Measurements from ENCODE around the gene GRM1.

Gene GRM1

GRCh38 chr6:146287691-146288369, 259.0 kb downstream of the GRM1 start:
- H3K4me1 ChIP-seq (ENCODE audit: control insufficient read depth, insufficient read depth, low read length): no peaks in the 10 kb centered on the region
- H3K36me3 ChIP-seq (ENCODE audit: control insufficient read depth, insufficient read depth, low read length): no peaks in the 10 kb centered on the region
- 93 to 95% methylated on average over 1 of the region's 1 CpG for WGBS, 2 experiments
- no peak overlapping the region for H3K27ac ChIP-seq (ENCODE audit: insufficient read depth, low read depth, low read length, poor library complexity, severe bottlenecking)
- no peaks in the 10 kb centered on the region for H3K27me3 ChIP-seq (ENCODE audit: control insufficient read depth, insufficient read depth, low read length, poor library complexity, severe bottlenecking)
- peaks cover 3% of the 10 kb centered on the region for H3K9me3 ChIP-seq (ENCODE audit: control insufficient read depth, low read length)
- H3K4me3 ChIP-seq (ENCODE audit: insufficient read depth, low read depth, low read length): no peak overlapping the region

- 94 to 95% methylated on average over 5 of the region's 5 CpGs for WGBS, 2 experiments
- Histone ChIP-seq H3K4me1 (ENCODE audit: control insufficient read depth, insufficient read depth, low read length) (no peaks in the 10 kb centered on the region), H3K27ac (ENCODE audit: insufficient read depth, low read depth, low read length, poor library complexity, severe bottlenecking) (no peak overlapping the region), H3K36me3 (ENCODE audit: control insufficient read depth, insufficient read depth, low read length) (no peaks in the 10 kb centered on the region), H3K9me3 (ENCODE audit: control insufficient read depth, low read length) (peaks cover 3% of the 10 kb centered on the region), H3K4me3 (ENCODE audit: insufficient read depth, low read depth, low read length) (no peak overlapping the region), H3K27me3 (ENCODE audit: control insufficient read depth, insufficient read depth, low read length, poor library complexity, severe bottlenecking) (no peaks in the 10 kb centered on the region)
Measured at GRCh38 chr6:146289816-146290588, 261.1 kb downstream of the GRM1 start.

GRCh38 chr6:146290589-146290901, 261.7 kb downstream of the GRM1 start:
- no peaks in the 10 kb centered on the region for H3K27me3 ChIP-seq (ENCODE audit: control insufficient read depth, insufficient read depth, low read length, poor library complexity, severe bottlenecking)
- 83 to 94% methylated on average over 2 of the region's 2 CpGs for WGBS, 2 experiments
- no peaks in the 10 kb centered on the region for H3K36me3 ChIP-seq (ENCODE audit: control insufficient read depth, insufficient read depth, low read length)
- no peak overlapping the region for H3K27ac ChIP-seq (ENCODE audit: insufficient read depth, low read depth, low read length, poor library complexity, severe bottlenecking)
- H3K4me1 ChIP-seq (ENCODE audit: control insufficient read depth, insufficient read depth, low read length): no peaks in the 10 kb centered on the region
- H3K9me3 ChIP-seq (ENCODE audit: control insufficient read depth, low read length): peaks cover 3% of the 10 kb centered on the region
- no peak overlapping the region for H3K4me3 ChIP-seq (ENCODE audit: insufficient read depth, low read depth, low read length)

GRCh38 chr6:146292506-146292905, 263.6 kb downstream of the GRM1 start:
- H3K4me1 ChIP-seq (ENCODE audit: control insufficient read depth, insufficient read depth, low read length): no peaks in the 10 kb centered on the region
- WGBS, 2 experiments: 100% methylated on average over 1 of the region's 1 CpG
- H3K36me3 ChIP-seq (ENCODE audit: control insufficient read depth, insufficient read depth, low read length): no peaks in the 10 kb centered on the region
- H3K27me3 ChIP-seq (ENCODE audit: control insufficient read depth, insufficient read depth, low read length, poor library complexity, severe bottlenecking): no peaks in the 10 kb centered on the region
- H3K27ac ChIP-seq (ENCODE audit: insufficient read depth, low read depth, low read length, poor library complexity, severe bottlenecking): no peak overlapping the region
- peaks cover 3% of the 10 kb centered on the region for H3K9me3 ChIP-seq (ENCODE audit: control insufficient read depth, low read length)
- H3K4me3 ChIP-seq (ENCODE audit: insufficient read depth, low read depth, low read length): no peak overlapping the region

- WGBS, 2 experiments: 96 to 98% methylated on average over 4 of the region's 4 CpGs
- no peaks in the 10 kb centered on the region for H3K9me3 ChIP-seq (ENCODE audit: control insufficient read depth, low read length)
- no peak overlapping the region for H3K27ac ChIP-seq (ENCODE audit: insufficient read depth, low read depth, low read length, poor library complexity, severe bottlenecking)
- no peaks in the 10 kb centered on the region for H3K4me1 ChIP-seq (ENCODE audit: control insufficient read depth, insufficient read depth, low read length)
- H3K4me3 ChIP-seq (ENCODE audit: insufficient read depth, low read depth, low read length): no peak overlapping the region
- no peaks in the 10 kb centered on the region for H3K36me3 ChIP-seq (ENCODE audit: control insufficient read depth, insufficient read depth, low read length)
- no peaks in the 10 kb centered on the region for H3K27me3 ChIP-seq (ENCODE audit: control insufficient read depth, insufficient read depth, low read length, poor library complexity, severe bottlenecking)
Measured at GRCh38 chr6:146295695-146296094, 266.8 kb downstream of the GRM1 start.

GRCh38 chr6:146297815-146298214, 269.0 kb downstream of the GRM1 start:
- no peaks in the 10 kb centered on the region for H3K9me3 ChIP-seq (ENCODE audit: control insufficient read depth, low read length)
- no peaks in the 10 kb centered on the region for H3K27me3 ChIP-seq (ENCODE audit: control insufficient read depth, insufficient read depth, low read length, poor library complexity, severe bottlenecking)
- H3K27ac ChIP-seq (ENCODE audit: insufficient read depth, low read depth, low read length, poor library complexity, severe bottlenecking): no peak overlapping the region
- H3K4me1 ChIP-seq (ENCODE audit: control insufficient read depth, insufficient read depth, low read length): no peaks in the 10 kb centered on the region
- no peak overlapping the region for H3K4me3 ChIP-seq (ENCODE audit: insufficient read depth, low read depth, low read length)
- no peaks in the 10 kb centered on the region for H3K36me3 ChIP-seq (ENCODE audit: control insufficient read depth, insufficient read depth, low read length)

GRCh38 chr6:146300521-146300920, 271.7 kb downstream of the GRM1 start:
- 76 to 85% methylated on average over 2 to 3 of the region's 3 CpGs for WGBS, 2 experiments
- no peak overlapping the region for H3K4me3 ChIP-seq (ENCODE audit: insufficient read depth, low read depth, low read length)
- no peak overlapping the region for H3K27ac ChIP-seq (ENCODE audit: insufficient read depth, low read depth, low read length, poor library complexity, severe bottlenecking)

GRCh38 chr6:146301764-146302163, 272.9 kb downstream of the GRM1 start:
- no peaks in the 10 kb centered on the region for H3K9me3 ChIP-seq (ENCODE audit: control insufficient read depth, low read length)
- no peaks in the 10 kb centered on the region for H3K27me3 ChIP-seq (ENCODE audit: control insufficient read depth, insufficient read depth, low read length, poor library complexity, severe bottlenecking)
- H3K36me3 ChIP-seq (ENCODE audit: control insufficient read depth, insufficient read depth, low read length): no peaks in the 10 kb centered on the region
- H3K4me1 ChIP-seq (ENCODE audit: control insufficient read depth, insufficient read depth, low read length): no peaks in the 10 kb centered on the region
- WGBS, 2 experiments: 96% methylated on average over 3 of the region's 3 CpGs
- H3K4me3 ChIP-seq (ENCODE audit: insufficient read depth, low read depth, low read length): no peak overlapping the region
- no peak overlapping the region for H3K27ac ChIP-seq (ENCODE audit: insufficient read depth, low read depth, low read length, poor library complexity, severe bottlenecking)

More at GRCh38 chr6:146300521-146300920, 271.7 kb downstream of the GRM1 start:
- H3K36me3 ChIP-seq (ENCODE audit: control insufficient read depth, insufficient read depth, low read length): no peaks in the 10 kb centered on the region
- no peaks in the 10 kb centered on the region for H3K4me1 ChIP-seq (ENCODE audit: control insufficient read depth, insufficient read depth, low read length)
- no peaks in the 10 kb centered on the region for H3K9me3 ChIP-seq (ENCODE audit: control insufficient read depth, low read length)
- H3K27me3 ChIP-seq (ENCODE audit: control insufficient read depth, insufficient read depth, low read length, poor library complexity, severe bottlenecking): no peaks in the 10 kb centered on the region

- Histone ChIP-seq H3K9me3 (ENCODE audit: control insufficient read depth, low read length) (no peaks in the 10 kb centered on the region), H3K36me3 (ENCODE audit: control insufficient read depth, insufficient read depth, low read length) (no peaks in the 10 kb centered on the region), H3K27me3 (ENCODE audit: control insufficient read depth, insufficient read depth, low read length, poor library complexity, severe bottlenecking) (no peaks in the 10 kb centered on the region), H3K27ac (ENCODE audit: insufficient read depth, low read depth, low read length, poor library complexity, severe bottlenecking) (no peak overlapping the region), H3K4me1 (ENCODE audit: control insufficient read depth, insufficient read depth, low read length) (no peaks in the 10 kb centered on the region), H3K4me3 (ENCODE audit: insufficient read depth, low read depth, low read length) (no peak overlapping the region)
Measured at GRCh38 chr6:146302994-146303393, 274.1 kb downstream of the GRM1 start.

- WGBS, 2 experiments: 92 to 98% methylated on average over 3 of the region's 3 CpGs
- no peaks in the 10 kb centered on the region for H3K36me3 ChIP-seq (ENCODE audit: control insufficient read depth, insufficient read depth, low read length)
- no peak overlapping the region for H3K4me3 ChIP-seq (ENCODE audit: insufficient read depth, low read depth, low read length)
- H3K27me3 ChIP-seq (ENCODE audit: control insufficient read depth, insufficient read depth, low read length, poor library complexity, severe bottlenecking): no peaks in the 10 kb centered on the region
- no peak overlapping the region for H3K27ac ChIP-seq (ENCODE audit: insufficient read depth, low read depth, low read length, poor library complexity, severe bottlenecking)
- H3K4me1 ChIP-seq (ENCODE audit: control insufficient read depth, insufficient read depth, low read length): no peaks in the 10 kb centered on the region
- no peaks in the 10 kb centered on the region for H3K9me3 ChIP-seq (ENCODE audit: control insufficient read depth, low read length)
Measured at GRCh38 chr6:146304181-146304580, 275.3 kb downstream of the GRM1 start.
